Muscle layer of duodenum (tissue), 2 donors: ENCODE measurements around the gene ANKRD27.
"Not testable (repeated sequence)": the region's sequence is repeated elsewhere in the genome, so short reads cannot be mapped to it uniquely, and the experiment has no call there.

ENCODE experiments used
- H3K27ac ChIP-seq: one replicate; pipeline ENCODE4 v1.7.0; 2013; ENCODE audit warnings: mild to moderate bottlenecking, low read length
- H3K27me3 ChIP-seq: one replicate; pipeline ENCODE4 v1.7.0; 2013; ENCODE audit warnings: low read depth, mild to moderate bottlenecking, control low read depth, low read length
- H3K36me3 ChIP-seq, 2 donors: one replicate each; pipeline ENCODE4 v1.7.0; 2013; ENCODE audit warnings: low read length in 2 of 2, control low read depth in 1 of 2, mild to moderate bottlenecking in 1 of 2; ENCODE audit not compliant: insufficient read depth in 2 of 2, control insufficient read depth in 1 of 2
- H3K4me1 ChIP-seq, 2 donors: one replicate each; pipeline ENCODE4 v1.7.0; 2013; ENCODE audit warnings: low read length in 2 of 2, mild to moderate bottlenecking in 2 of 2, control low read depth in 1 of 2, moderate library complexity in 1 of 2; ENCODE audit not compliant: insufficient read depth in 2 of 2, control insufficient read depth in 1 of 2
- H3K4me3 ChIP-seq, 2 donors: one replicate each; pipeline ENCODE4 v1.7.0; 2013; ENCODE audit warnings: low read length in 2 of 2, low read depth in 1 of 2, mild to moderate bottlenecking in 1 of 2
- H3K9me3 ChIP-seq, 2 donors: one replicate each; pipeline ENCODE4 v1.7.0; 2013; ENCODE audit warnings: low read length in 2 of 2, control low read depth in 1 of 2, mild to moderate bottlenecking in 1 of 2; ENCODE audit not compliant: control insufficient read depth in 1 of 2
- donor health status: healthy.

ANKRD27 gene

DNA sequence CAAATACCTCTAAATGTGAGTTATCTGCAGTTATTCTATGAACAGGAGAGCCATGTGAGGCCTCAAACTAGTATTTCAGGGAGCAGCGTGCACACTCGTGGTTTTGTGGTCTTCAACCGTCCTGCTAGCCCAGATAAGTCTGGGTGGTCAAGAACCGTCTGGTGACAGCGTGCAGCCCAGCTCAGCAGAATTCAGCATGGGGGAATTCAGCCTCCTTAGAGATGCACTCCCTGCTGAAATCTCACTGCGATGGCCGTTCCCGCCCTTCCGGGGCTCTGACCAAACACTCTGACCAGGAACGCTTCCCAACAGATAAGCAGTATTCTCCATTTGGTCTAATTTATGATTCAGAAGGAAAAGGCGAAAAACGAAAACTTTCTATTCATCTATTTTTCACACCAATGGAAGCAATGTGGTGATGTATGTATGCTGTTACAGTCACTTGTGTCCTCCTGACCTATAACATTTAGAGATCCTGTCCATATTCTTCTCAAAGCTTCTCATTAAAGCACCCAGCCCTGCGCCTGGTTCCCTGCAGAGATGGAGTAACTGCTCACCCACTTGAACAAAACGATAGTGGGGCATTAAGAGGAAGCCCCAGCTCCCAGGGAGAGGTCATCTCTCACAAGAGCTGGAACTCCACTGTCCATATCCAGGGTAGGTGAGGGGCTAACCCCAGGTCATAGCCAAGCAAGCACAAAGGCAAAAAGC is 2.9 kb downstream of the ANKRD27 start:
- peaks cover 10% of the 10 kb centered on the region for H3K27me3 ChIP-seq
- no peak overlapping the region for H3K4me3 ChIP-seq
- no peak overlapping the region for H3K27ac ChIP-seq
- peaks cover 4 to 37% of the 10 kb centered on the region in 2 donors for H3K4me1 ChIP-seq
- peaks cover 0 to under 1% of the 10 kb centered on the region in 2 donors for H3K36me3 ChIP-seq
- no peaks in the 10 kb centered on the region for H3K9me3 ChIP-seq

GRCh38 chr19:32669310-32669709 is 5.7 kb downstream of the ANKRD27 start:
- no peaks in the 10 kb centered on the region for H3K27me3 ChIP-seq
- peaks cover 4 to 29% of the 10 kb centered on the region in 2 donors for H3K4me1 ChIP-seq
- H3K9me3 ChIP-seq, result no peaks in the 10 kb centered on the region
- H3K36me3 ChIP-seq, result peaks cover 0 to 3% of the 10 kb centered on the region in 2 donors
- no peak overlapping the region for H3K4me3 ChIP-seq
- H3K27ac ChIP-seq, result no peak overlapping the region

- no peak overlapping the region for H3K4me3 ChIP-seq
- H3K36me3 ChIP-seq, result peaks cover 0 to 3% of the 10 kb centered on the region in 2 donors
- no peaks in the 10 kb centered on the region for H3K9me3 ChIP-seq
- no peak overlapping the region for H3K27ac ChIP-seq
- H3K27me3 ChIP-seq, result no peaks in the 10 kb centered on the region
- H3K4me1 ChIP-seq, result peaks cover 0 to 7% of the 10 kb centered on the region in 2 donors
Measured at GRCh38 chr19:32666084-32666483, 8.9 kb downstream of the ANKRD27 start.

DNA sequence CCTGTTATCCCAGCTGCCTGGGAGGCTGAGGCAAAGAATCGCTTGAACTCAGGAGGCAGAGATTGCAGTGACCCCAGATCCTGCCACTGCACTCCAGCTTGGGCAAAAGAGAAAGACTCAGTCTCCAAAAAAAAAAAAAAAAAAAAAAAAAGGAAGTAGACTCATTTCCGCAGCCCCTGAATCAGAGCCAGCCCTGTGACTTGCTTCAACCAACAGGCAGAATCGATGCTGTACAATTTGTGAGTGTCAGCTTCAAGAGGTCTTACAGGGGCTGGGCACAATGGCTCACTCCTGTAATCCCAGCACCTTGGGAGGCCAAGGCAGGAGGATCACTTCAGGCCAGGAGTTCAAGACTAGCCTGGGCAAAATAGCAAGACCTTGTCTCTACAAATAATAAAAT is 12.8 kb downstream of the ANKRD27 start:
- H3K36me3 ChIP-seq, result peaks cover 8 to 10% of the 10 kb centered on the region in 2 donors
- peaks cover 0 to 4% of the 10 kb centered on the region in 2 donors for H3K4me1 ChIP-seq
- H3K27ac ChIP-seq, result no peak overlapping the region
- no peaks in the 10 kb centered on the region for H3K27me3 ChIP-seq
- H3K4me3 ChIP-seq, result no peak overlapping the region
- H3K9me3 ChIP-seq, result no peaks in the 10 kb centered on the region

DNA sequence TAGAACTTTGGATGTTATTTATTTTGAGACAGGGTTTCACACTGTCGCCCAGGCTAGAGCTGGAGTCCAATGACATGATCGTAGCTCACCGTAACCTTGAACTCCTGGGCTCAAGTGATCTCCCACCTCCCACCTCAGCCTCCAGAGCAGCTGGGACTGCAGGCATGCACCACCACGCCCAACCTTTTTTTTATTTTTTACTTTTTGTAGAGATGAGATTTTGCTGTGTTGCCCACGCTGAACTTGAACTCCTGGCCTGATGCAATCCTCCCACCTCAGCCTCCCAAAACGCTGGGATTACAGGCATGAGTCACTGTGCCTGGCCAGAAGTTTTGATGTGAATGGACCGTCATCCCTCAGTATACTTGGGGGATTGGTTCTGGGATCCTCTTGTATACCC is 13.7 kb downstream of the ANKRD27 start:
- H3K9me3 ChIP-seq, result no peaks in the 10 kb centered on the region
- H3K4me3 ChIP-seq, result no peak overlapping the region
- H3K4me1 ChIP-seq, result peaks cover 0 to 3% of the 10 kb centered on the region in 2 donors
- H3K36me3 ChIP-seq, result peaks cover 4 to 14% of the 10 kb centered on the region in 2 donors
- no peaks in the 10 kb centered on the region for H3K27me3 ChIP-seq
- no peak overlapping the region for H3K27ac ChIP-seq

DNA sequence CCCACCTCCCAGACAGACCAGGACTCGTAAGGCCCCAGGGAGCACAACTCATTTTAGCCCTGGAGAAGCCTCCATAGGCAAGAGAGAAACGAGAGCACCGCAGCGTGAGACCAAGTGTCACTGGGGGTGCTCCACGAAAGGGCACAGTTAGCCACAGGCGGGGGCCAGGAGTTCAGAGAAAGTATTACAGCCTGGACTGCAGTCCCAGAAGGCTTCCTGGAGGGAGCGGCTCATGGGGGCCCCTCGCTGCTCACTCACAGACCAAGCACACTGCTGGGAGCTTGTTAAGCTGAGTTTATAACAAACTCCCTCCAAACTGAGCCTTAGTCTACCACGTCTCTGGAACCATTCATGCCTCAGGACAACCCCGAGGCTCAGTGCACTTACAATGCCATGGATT is 16.5 kb downstream of the ANKRD27 start:
- Histone ChIP-seq H3K9me3 (no peaks in the 10 kb centered on the region), H3K27ac (no peak overlapping the region), H3K36me3 (peaks cover 8 to 35% of the 10 kb centered on the region in 2 donors), H3K4me3 (no peak overlapping the region), H3K27me3 (no peaks in the 10 kb centered on the region), H3K4me1 (no peaks in the 10 kb centered on the region)

DNA sequence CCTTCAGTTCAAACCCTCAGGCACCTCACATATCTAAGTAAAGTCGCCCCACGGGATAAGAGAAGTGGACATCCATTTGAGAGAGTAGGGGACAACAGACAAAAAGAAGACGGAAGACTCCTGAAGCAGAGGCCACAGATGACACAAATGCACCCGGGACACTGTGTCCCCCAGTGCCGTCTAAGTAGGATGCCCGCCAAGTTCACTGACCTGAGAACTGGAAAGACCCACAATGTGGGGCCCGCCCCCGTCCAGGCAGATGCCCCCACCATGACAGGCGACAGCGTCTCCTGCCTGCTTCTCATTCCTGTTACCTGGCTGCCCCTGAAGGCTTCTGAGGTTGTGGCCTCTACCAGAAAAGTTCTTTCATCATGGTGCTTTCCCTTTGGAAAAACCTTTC is 16.9 kb downstream of the ANKRD27 start:
- no peak overlapping the region for H3K4me3 ChIP-seq
- H3K4me1 ChIP-seq, result peaks cover 0 to 3% of the 10 kb centered on the region in 2 donors
- H3K27ac ChIP-seq, result no peak overlapping the region
- no peaks in the 10 kb centered on the region for H3K27me3 ChIP-seq
- no peaks in the 10 kb centered on the region for H3K9me3 ChIP-seq
- H3K36me3 ChIP-seq, result peaks cover 8 to 35% of the 10 kb centered on the region in 2 donors

- H3K4me1 ChIP-seq, result peaks cover 0 to 20% of the 10 kb centered on the region in 2 donors
- not testable (repeated sequence) for H3K4me3 ChIP-seq, H3K9me3 ChIP-seq
Measured at GRCh38 chr19:32656379-32656778, 18.6 kb downstream of the ANKRD27 start.

DNA sequence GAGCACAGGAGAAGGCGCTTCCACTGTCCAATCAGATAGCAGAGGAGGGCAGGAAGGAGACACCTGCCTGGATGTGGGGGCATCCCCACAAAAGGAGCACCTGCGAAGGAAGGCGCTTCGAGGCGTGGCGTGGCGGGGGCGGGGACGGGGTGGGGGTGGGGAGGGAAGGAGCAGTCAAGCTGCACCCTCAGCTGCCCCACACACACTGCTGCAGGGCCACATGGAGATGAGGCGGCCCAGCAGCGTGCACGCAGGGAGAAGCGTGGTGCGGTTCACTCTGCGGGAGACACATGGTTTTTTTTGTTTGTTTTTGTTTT is 21.4 kb downstream of the ANKRD27 start:
- H3K36me3 ChIP-seq, result peaks cover 14 to 42% of the 10 kb centered on the region in 2 donors
- no peak overlapping the region for H3K27ac ChIP-seq
- H3K4me3 ChIP-seq, result no peak overlapping the region
- H3K27me3 ChIP-seq, result no peaks in the 10 kb centered on the region
- H3K9me3 ChIP-seq, result no peaks in the 10 kb centered on the region
- peaks cover 0 to 20% of the 10 kb centered on the region in 2 donors for H3K4me1 ChIP-seq

More at GRCh38 chr19:32656379-32656778, 18.6 kb downstream of the ANKRD27 start:
- not testable (repeated sequence) for H3K27me3 ChIP-seq, H3K27ac ChIP-seq
- peaks cover 8 to 35% of the 10 kb centered on the region in 2 donors for H3K36me3 ChIP-seq

- Histone ChIP-seq H3K4me1 (peaks cover 0 to 20% of the 10 kb centered on the region in 2 donors), H3K36me3 (peaks cover 13 to 37% of the 10 kb centered on the region in 2 donors), H3K27ac (no peak overlapping the region), H3K27me3 (no peaks in the 10 kb centered on the region), H3K4me3 (no peak overlapping the region), H3K9me3 (no peaks in the 10 kb centered on the region)
Measured at GRCh38 chr19:32652894-32653598, 21.9 kb downstream of the ANKRD27 start.

- not testable (repeated sequence) for H3K9me3 ChIP-seq, H3K27ac ChIP-seq, H3K27me3 ChIP-seq, H3K4me3 ChIP-seq
- Histone ChIP-seq H3K4me1 (peaks cover 0 to 20% of the 10 kb centered on the region in 2 donors), H3K36me3 (peaks cover 20 to 42% of the 10 kb centered on the region in 2 donors)
Measured at GRCh38 chr19:32652331-32652730, 22.6 kb downstream of the ANKRD27 start.
